Stimulated activated CD4-positive, alpha-beta T cell treated with anti-CD3 and anti-CD28 coated beads, Interleukin-1b, Interleukin-23, amount 100 ng/mL, for 4 hours (primary cell): ENCODE results near the gene RPRD1A.
"Not testable (repeated sequence)": the region's sequence is repeated elsewhere in the genome, so short reads cannot be mapped to it uniquely, and the experiment has no call there.

Experiments used
- DNase-seq, 2 donors: peaks; one replicate each; pipeline ENCODE4 v3.0.0-alpha.2; 2020; ENCODE audit warnings: low read depth in 2 of 2

Gene RPRD1A

GRCh38 chr18:36031407-36031806 is 36.0 kb downstream of the RPRD1A start:
- DNase-seq, result no peak

GRCh38 chr18:36028859-36029258 is 38.5 kb downstream of the RPRD1A start:
- no peak for DNase-seq

GRCh38 chr18:36025025-36025424 is 42.3 kb downstream of the RPRD1A start:
- no peak for DNase-seq

- DNase-seq, result not testable (repeated sequence)
Observed at GRCh38 chr18:36024241-36024640, 43.1 kb downstream of the RPRD1A start.

GRCh38 chr18:36023336-36023735 is 44.0 kb downstream of the RPRD1A start:
- DNase-seq, result no peak

- DNase-seq, result no peak
Observed at GRCh38 chr18:36020174-36020711, 47.1 kb downstream of the RPRD1A start.

- no peak for DNase-seq
Observed at GRCh38 chr18:36017232-36017631, 50.1 kb downstream of the RPRD1A start.

- DNase-seq, result no peak
Observed at GRCh38 chr18:36015629-36016028, 51.7 kb downstream of the RPRD1A start.

- DNase-seq, result no peak
Observed at GRCh38 chr18:36012891-36013290, 54.5 kb downstream of the RPRD1A start.

GRCh38 chr18:36009214-36009613 is 58.1 kb downstream of the RPRD1A start:
- DNase-seq, result no peak

GRCh38 chr18:36006997-36007396 is 60.4 kb downstream of the RPRD1A start:
- DNase-seq, result no peak

GRCh38 chr18:35999925-36000324 is 67.4 kb downstream of the RPRD1A start:
- DNase-seq, result no peak

- no peak for DNase-seq
Observed at GRCh38 chr18:35998967-35999366, 68.4 kb downstream of the RPRD1A start.

GRCh38 chr18:35993013-35993412 is 74.3 kb downstream of the RPRD1A start:
- DNase-seq, result no peak

GRCh38 chr18:35991696-35992095 is 75.7 kb downstream of the RPRD1A start:
- no peak for DNase-seq

- no peak for DNase-seq
Observed at GRCh38 chr18:35983818-35984217, 83.5 kb downstream of the RPRD1A start.

GRCh38 chr18:35983147-35983546 is 84.2 kb downstream of the RPRD1A start:
- no peak for DNase-seq

GRCh38 chr18:35982409-35983114 is 84.8 kb downstream of the RPRD1A start:
- DNase-seq, result no peak

GRCh38 chr18:35979112-35979511 is 88.2 kb downstream of the RPRD1A start:
- no peak for DNase-seq

- no peak for DNase-seq
Observed at GRCh38 chr18:35974181-35974580, 93.2 kb downstream of the RPRD1A start.

- no peak for DNase-seq
Observed at GRCh38 chr18:35973650-35974049, 93.7 kb downstream of the RPRD1A start.

- peak; percentile 86 to 91 for DNase-seq
Observed at GRCh38 chr18:35972197-35973000, 95.0 kb downstream of the RPRD1A start, which contains the start of gene RMP24. Gene RMP24 (plus strand): TSS chr18:35972679.

GRCh38 chr18:35971661-35972196 is 95.6 kb downstream of the RPRD1A start:
- no peak for DNase-seq
